GM12874 (cell line): Measurements from ENCODE around the gene HSDL2.
A peak's percentile ranks its signal among the peaks of the same experiment; 100 is the strongest.

Experiments
- TF ChIP-seq, protein P1 (sequence below): IDR thresholded peaks from 2 replicates; pipeline ENCODE4 v1.5.1; 2011; ENCODE audit warnings: low read depth, mild to moderate bottlenecking, control low read depth, low read length, moderate library complexity; ENCODE audit not compliant: insufficient read depth

Gene HSDL2

DNA sequence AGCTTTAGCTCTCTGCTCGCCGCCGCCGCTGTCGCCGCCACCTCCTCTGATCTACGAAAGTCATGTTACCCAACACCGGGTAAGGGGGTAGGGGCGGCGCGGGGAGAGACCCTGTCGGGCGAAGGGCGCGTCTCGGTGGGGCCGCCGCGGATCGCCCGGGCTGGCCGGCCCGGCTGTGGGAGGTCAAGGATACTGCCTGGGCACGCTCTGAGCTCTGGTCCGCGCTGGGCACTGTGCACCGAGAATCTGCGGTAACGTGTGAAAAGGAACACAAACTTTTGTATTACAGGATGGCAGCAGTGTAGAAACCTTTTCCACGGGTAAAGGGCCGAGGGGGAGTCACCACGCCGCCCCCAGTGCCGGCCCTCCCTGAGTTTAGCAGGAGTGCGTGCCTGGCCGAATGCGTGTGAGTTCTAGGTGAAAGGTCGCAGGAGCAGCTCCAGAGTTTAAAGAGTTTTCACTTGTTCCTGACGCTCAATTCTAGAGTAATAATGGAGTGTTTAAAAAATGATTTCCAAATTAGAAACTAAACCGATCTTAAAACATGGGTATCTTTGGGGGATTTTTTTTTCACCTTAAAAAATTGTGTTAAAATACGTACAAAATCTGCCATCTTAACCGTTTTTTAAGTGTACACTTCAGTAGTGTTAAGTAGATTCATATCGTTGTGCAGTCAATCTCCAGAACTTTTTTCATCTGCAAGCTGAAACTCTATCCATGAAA is at the start of gene HSDL2:
Gene HSDL2, plus strand, starts transcription at position 7 of the 723 bp plus-strand sequence. Its CDS starts 56 bp downstream, at position 63.
- TF ChIP-seq, protein P1, sequence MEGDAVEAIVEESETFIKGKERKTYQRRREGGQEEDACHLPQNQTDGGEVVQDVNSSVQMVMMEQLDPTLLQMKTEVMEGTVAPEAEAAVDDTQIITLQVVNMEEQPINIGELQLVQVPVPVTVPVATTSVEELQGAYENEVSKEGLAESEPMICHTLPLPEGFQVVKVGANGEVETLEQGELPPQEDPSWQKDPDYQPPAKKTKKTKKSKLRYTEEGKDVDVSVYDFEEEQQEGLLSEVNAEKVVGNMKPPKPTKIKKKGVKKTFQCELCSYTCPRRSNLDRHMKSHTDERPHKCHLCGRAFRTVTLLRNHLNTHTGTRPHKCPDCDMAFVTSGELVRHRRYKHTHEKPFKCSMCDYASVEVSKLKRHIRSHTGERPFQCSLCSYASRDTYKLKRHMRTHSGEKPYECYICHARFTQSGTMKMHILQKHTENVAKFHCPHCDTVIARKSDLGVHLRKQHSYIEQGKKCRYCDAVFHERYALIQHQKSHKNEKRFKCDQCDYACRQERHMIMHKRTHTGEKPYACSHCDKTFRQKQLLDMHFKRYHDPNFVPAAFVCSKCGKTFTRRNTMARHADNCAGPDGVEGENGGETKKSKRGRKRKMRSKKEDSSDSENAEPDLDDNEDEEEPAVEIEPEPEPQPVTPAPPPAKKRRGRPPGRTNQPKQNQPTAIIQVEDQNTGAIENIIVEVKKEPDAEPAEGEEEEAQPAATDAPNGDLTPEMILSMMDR, result no peak

DNA sequence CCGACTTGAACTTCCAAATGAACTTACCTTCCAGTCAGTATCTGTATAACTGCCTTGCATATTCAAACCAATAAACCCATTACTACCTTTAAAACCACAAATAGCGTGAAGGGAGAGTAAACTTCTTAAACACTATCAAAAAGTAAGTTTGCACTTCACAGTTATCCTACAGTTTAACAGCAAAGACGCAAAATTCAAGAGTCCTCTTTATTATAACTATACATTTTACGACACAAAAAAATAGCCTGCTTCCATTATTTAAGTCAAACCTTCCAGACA is 48.3 kb upstream of the HSDL2 start:
- TF ChIP-seq, protein P1, result no peak

DNA sequence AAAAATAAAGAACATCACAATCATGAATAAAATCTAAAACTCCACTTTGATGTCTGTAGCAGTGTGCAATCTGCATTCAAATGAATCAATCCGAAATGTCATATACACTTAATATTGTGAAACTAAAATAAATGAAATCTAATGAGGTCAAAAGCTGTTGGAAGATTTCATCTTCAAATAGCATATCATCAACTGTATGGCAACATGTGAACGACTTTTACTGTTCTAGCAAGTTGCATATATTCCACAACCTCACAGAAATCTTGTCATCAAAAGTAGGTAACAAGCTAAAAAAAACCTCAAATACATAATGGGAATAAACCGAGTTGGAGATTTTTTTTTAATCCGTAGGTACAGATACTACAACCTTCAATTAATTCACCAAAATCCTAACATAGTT is 47.7 kb upstream of the HSDL2 start:
- TF ChIP-seq, protein P1, result no peak

DNA sequence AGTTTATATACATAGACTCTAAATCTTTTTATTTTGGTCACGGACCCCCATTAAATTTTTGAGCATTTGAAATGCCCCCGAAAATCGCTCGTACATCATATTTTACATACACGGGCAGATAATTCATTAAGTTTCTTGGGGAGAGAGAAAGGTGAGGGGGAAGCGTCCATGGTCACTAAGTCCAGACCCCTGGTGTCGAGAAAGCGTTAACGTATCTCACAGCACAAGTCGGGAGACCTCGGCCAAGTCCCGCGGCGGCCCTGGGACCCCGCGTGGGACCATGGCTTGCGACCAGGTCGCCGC is 47.3 kb upstream of the HSDL2 start:
- TF ChIP-seq, protein P1, result no peak

DNA sequence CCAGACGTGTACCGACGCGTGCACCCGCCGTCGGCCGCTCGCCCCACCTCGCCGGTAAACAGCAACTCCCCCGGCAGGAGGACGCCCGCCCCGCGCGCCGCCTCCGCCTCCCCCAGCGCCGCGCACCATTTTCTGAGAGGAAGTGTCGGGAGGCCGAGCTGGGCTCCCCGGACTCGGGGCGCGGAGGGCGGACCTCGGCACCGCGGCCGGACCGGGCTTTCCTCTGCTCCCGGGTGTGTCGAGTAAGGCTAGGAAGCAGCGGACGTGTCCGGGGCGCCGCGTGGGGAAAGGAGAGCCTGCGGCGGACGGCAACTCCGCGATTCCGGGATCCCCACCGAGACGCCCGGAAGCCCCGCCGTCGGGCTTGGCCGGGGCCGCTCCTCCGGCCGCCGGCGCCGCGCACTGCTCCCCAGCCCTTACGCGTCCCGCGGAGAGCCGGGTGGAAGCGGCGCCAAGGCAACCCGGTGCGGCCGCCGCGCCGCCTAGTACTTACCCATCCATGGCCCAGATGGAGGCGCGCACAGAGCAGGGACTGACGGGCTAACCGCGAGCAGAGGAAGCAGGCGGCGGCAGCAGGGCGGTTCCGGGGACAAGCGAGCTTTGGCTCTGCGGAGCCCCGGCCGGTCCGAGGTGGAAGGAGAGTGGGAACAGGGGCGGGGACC is 46.8 kb upstream of the HSDL2 start, which contains the start of gene PTBP3:
Gene PTBP3, minus strand, starts transcription at position 643 of the 662 bp plus-strand sequence. CDS start 35,754 bp downstream, outside the sequence.
- TF ChIP-seq, protein P1, result no peak

DNA sequence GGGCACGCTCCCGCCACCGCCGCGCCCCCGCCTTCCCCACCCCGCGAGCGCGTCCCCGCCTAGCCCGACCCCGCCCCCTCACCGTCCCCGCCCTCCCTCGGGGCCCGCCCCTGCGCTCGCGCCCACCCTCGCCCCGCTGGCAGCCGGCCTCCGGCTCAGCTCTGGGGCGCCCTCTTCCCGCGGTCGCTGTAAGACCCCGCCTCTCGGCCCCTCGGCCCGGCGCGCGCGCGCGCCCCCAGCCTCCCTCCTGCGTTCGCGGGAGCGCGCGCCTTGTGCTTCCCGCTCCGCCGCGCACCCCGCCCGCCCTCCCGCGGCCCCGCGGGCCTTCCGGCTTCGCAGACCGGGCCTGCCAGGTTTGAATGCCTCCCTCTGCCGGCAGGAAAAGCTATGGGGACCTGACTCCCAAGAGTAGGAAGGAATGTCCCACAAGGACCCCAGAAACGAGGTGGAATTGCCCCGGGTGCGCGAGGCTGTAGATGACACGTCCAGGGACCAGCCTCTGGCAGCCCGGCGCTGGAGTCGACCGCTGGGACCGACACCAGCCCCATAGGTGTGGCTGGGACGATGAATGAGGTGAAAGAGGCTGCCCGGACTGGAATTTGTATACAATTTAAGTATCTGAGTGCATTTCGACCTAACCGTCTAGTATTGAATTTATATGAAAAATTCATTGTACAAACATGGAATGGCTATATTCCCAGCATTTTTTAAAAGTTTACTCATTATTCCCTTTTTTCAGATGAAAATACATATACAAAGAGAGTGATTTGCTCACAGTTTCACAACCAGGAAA is 46.1 kb upstream of the HSDL2 start:
- TF ChIP-seq, protein P1, result peak; percentile 46; the same call in 1 of the 2 replicates

DNA sequence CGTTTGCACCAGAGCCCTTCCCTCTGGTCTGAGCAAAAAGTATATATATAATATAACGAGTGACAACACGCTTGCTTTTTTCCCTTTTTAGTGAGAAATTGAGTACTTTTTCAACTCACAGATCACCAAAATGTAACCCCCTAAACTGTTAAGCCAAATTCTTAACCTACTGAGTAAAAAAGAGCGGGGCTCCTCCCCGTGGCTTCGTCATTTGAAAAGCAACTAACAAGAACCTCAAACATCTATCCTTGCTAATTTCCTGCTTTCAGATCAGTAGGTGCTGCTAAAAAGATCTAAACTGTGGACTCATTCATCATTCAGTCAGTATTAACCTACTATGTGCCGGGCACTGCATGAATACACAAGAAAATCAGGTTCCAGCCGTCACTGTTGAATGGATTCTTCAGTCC is 45.5 kb upstream of the HSDL2 start:
- TF ChIP-seq, protein P1, result no peak
